GM19239 (cell line): ENCODE data around the gene CDR2L.
A peak's percentile ranks its signal among the peaks of the same experiment; 100 is the strongest.
"Not testable (repeated sequence)": the region's sequence is repeated elsewhere in the genome, so short reads cannot be mapped to it uniquely, and the experiment has no call there.

Experiments used
- DNase-seq: peaks from one replicate; pipeline ENCODE4 v3.0.0; 2011; ENCODE audit warnings: low spot score; ENCODE audit not compliant: insufficient read length
- FAIRE-seq: peaks from 2 replicates; lab custom pipeline; 2011; peaks lifted over from hg19 to GRCh38; lab: Jason Lieb, UNC

Gene CDR2L

GRCh38 chr17:75006084-75006483 is 18.7 kb downstream of the CDR2L start:
- not testable (repeated sequence) for DNase-seq, FAIRE-seq

DNA sequence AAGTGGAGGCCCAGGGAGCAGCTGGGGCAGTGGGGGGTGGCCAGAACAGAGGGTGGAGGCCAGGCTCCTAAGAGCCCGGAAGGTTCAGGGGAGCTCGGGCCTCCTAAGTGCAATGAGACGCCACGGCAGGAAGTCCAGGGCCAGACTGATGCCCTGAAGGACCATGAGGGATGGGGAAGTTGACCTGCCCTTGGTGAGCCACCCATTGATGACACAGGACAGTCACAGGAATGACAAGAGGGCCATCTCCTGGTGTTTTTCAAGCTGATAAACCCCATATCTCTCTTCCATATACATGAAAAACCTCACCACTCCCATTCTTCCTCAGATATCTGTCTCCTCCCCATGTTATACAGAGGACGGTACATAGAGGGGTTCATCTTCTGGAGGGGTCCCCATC is 19.2 kb downstream of the CDR2L start:
- no peak for FAIRE-seq

DNA sequence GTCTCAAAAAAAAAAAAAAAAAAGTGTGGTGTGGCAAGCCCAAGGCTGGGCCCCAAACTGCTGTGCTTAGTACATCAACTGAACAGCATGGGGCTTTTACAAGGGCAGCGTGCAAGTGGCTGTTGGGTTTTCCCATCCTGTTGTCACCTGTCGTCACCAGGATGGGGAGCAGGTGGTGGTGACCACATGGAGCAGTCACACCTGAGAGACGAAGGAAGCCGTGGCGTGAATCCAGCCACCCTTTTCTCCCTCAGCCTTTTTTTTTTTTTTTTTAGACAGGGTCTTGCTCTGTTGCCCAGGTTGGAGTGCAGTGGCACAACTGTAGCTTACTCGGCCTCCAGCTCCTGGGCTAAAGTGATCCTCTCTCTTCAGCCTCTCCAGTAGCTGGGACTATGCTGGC is 20.9 kb downstream of the CDR2L start:
- no peak for DNase-seq
- FAIRE-seq, result no peak

More for the DNA sequence above, 19.2 kb downstream of the CDR2L start:
- DNase-seq, result no peak

DNA sequence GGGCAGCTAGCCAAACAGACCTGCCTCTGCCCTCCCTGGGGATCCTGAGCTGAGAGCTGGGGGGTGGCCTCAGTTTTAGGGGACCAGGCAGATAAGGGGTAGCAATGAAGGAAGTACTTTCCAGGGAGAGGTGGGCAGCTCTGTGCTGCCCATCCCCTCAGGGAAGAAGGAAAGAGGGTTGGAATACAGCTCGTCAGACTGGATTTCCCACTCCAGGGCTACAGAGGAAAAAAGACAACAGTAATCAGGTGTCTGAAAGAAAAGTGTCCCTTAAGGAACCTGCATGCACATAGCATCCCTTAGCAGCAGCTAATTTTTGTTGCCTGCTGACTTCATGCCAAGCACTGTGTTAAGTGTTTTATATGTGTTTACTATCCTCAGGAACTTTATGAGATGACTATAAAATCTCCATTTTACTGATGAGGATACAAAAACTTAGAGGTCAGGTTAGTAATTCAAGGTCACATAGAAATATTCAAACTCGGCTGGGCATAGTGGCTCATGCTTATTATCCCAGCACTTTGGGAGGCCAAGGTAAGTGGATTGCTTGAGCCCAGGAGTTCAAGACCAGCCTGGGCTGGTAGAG is 21.8 kb downstream of the CDR2L start:
- FAIRE-seq (no peak), DNase-seq (no peak)

DNA sequence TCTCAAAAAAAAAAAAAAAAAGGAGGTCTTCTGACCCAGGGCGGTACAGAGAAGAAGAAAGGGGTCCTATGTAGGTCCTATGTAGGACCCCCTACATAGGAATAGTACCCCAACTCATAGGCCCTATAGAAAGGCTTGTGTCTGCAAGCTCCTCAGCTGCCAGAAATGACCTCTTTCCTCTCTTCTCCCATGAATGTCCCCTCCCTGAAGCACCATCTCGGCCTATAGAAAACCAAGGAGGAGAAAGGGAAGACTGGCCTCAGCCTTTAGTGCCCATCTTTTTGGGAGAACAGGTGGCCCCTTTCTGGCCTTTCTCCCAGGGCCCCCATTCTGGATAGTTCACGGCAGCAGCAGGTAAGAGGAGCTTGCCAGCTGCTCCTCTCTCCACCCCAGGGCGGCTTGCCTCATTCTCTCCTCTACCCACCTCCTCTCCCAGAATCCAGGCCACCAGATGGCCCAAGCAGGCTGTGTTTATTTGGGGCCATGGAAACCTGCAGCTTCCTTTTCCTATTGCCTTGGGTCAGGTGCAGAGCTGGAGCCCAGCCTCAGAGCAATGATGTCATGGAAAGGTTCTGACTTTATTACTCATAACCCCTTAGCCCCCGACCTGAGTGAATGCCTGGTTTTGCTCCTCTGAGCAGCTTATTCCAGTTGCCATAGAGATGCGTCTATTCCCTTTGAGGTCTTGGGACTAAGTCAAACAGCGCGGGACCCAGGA is 23.4 kb downstream of the CDR2L start:
- no peak for FAIRE-seq

GRCh38 chr17:75011401-75012095 is 24.1 kb downstream of the CDR2L start:
- DNase-seq (no peak), FAIRE-seq (no peak)

More for the DNA sequence above, 23.4 kb downstream of the CDR2L start:
- no peak for DNase-seq

GRCh38 chr17:75012096-75012345 is 24.6 kb downstream of the CDR2L start:
- DNase-seq (no peak), FAIRE-seq (no peak)

- DNase-seq (peak; percentile 96), FAIRE-seq (peak; percentile 52)
These were observed 25.1 kb downstream of the CDR2L start, which contains the start of gene MRPL58 for GRCh38 chr17:75012346-75013091. Gene MRPL58, plus strand, starts transcription at chr17:75012670. Its CDS starts 17 bp downstream, at chr17:75012687.

DNA sequence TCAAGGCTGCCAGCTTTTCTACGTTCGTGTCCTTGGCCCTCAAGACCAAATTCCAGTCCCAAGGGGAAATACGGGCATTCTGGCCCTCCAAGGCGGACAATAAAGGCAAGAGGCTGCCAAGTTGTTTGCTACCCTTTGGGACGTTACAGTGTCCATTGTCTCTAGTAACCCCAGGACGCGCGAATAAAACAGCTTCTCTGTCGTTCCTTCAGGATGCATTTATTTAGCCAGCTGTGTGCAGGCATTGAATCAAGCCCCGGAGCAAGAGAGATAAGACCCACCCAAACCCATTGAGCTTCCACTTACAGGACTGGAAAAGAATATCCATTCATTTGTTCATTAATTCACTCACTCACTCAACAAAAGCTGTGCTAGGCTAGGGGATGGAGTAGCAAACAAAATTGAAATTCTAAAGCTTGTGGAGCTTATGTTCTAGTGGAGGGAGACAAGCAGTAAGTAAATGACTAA is 25.7 kb downstream of the CDR2L start:
- DNase-seq, result no peak
- FAIRE-seq, result peak; percentile 26

GRCh38 chr17:75019146-75019545 is 31.7 kb downstream of the CDR2L start:
- DNase-seq (no peak), FAIRE-seq (no peak)

DNA sequence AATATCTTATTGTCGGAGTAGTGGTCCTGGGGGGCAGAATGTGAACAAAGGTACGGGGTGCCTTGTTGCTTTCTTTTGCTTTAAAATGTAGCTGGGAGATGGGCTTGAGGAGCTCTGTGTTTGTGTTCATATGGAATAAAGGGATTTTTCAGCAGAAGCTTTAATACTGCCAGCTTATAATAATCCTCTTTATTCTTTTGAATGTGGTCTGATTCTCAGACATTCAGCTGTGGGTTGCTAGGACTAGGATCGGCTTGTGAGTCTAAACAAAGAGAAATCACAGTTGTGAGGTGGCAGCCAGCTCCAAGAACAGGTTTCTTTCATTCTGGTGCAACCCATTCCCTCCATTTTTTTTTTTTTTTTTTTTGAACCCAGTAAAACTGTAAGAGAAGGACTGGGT is 32.3 kb downstream of the CDR2L start:
- DNase-seq, result no peak
- FAIRE-seq, result no peak

DNA sequence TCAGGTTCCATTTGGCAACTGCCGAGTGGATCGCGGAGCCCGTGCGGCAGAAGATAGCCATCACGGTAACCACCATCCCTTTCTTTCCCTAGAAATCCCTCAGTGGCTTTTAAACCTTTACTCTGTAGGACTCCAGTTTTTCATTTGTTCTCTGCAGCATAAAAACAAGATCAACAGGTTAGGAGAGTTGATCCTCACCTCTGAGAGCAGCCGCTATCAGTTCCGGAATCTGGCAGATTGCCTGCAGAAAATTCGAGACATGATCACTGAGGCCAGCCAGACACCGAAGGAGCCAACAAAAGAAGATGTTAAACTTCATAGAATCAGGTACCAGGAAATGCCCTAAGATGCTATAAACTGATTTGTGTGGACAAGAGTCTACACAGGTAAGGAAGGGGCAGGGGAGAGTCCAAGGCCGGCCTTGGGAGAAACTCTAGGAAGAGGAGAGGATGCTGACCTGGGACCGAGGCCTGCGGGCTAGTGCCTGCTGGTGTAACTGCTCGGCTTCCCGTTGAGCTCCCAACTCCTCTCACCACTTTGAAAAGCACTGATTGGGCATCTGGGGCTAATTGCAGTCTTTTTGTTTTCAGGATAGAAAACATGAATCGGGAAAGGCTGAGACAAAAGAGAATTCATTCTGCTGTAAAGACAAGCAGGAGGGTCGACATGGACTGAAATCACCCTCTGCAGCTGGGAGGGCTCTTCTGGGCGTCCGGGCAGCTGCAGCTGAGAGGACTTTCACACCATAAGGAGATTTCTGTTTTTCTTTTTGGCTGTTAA is 33.1 kb downstream of the CDR2L start:
- DNase-seq (no peak), FAIRE-seq (no peak)

- no peak for FAIRE-seq
These were observed 37.4 kb downstream of the CDR2L start for GRCh38 chr17:75024686-75025397.

DNA sequence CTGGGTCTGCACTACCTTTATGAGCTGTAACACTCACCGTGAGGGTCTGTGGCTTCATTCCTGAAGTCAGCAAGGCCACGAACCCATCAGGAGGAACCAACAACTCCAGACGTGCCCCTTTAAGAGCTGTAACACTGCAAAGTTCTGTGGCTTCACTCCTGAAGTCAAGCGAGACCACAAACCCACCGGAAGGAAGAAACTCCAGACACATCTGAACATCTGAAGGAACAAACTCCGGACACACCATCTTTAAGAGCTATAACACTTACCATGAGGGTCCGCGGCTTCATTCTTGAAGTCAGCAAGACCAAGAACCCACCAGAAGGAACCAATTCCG is 37.9 kb downstream of the CDR2L start:
- DNase-seq, result not testable (repeated sequence)

More at GRCh38 chr17:75024686-75025397, 37.4 kb downstream of the CDR2L start:
- DNase-seq, result no peak

GRCh38 chr17:75026650-75027049 is 39.2 kb downstream of the CDR2L start:
- DNase-seq, FAIRE-seq: not testable (repeated sequence)

More for the DNA sequence above, 37.9 kb downstream of the CDR2L start:
- FAIRE-seq, result not testable (repeated sequence)

GRCh38 chr17:75030161-75030560 is 42.7 kb downstream of the CDR2L start:
- no peak for FAIRE-seq
- no peak for DNase-seq

GRCh38 chr17:75031972-75032719 is 44.7 kb downstream of the CDR2L start:
- no peak for FAIRE-seq
- DNase-seq, result no peak

GRCh38 chr17:75032720-75033280 is 45.4 kb downstream of the CDR2L start:
- FAIRE-seq, result no peak
- DNase-seq, result no peak
